A549 (cell line): Measurements from ENCODE around the gene PLCH1. TPM values are rescaled to one million over a fixed set of nuclear protein-coding genes. Genes with fewer than 3 reads are reported as not detected.
A peak's percentile ranks its signal among the peaks of the same experiment; 100 is the strongest.

Source experiments
- ATAC-seq, 2 experiments: fragments of 200-7000 bp in 1 of 2; fragments of >200 bp in 1 of 2; cut with Nextera tagmentation in 1 of 2; cut with Tn5 transposase in 1 of 2; 3 replicates each; pipeline versions ENCODE4 v1.8.0 to v1.9.1; 2018 to 2020; ENCODE audit warnings: mild to moderate bottlenecking in 1 of 2, moderate library complexity in 1 of 2
- CTCF ChIA-PET: fragments of 300-600 bp; sonication (Branson Sonifier 250); formaldehyde crosslinking; extraction: SDS; loops from one replicate; lab custom pipeline; 2021; ENCODE audit warnings: antibody characterized with exemption, inconsistent platforms; lab: Yijun Ruan, JAX
- POLR2A ChIA-PET: fragments of 350-600 bp; formaldehyde crosslinking; extraction: SDS; loops from one replicate; lab custom pipeline; 2021; ENCODE audit warnings: antibody characterized with exemption, inconsistent platforms; lab: Yijun Ruan, JAX
- DNase-seq, 2 experiments: peaks; one replicate each; pipeline versions ENCODE4 v3.0.0 to v3.0.0-alpha.2; 2011 to 2016; ENCODE audit warnings: low read depth in 1 of 2, low spot score in 1 of 2
- FAIRE-seq: peaks from 2 replicates; lab custom pipeline; 2011; peaks lifted over from hg19 to GRCh38; lab: Jason Lieb, UNC
- H3K27ac ChIP-seq, 2 experiments: fragments of >200 bp; sonication (Bioruptor Twin); formaldehyde crosslinking; 3 replicates each; pipeline ENCODE4 v1.5.1; 2016 to 2017
- H3K4me1 ChIP-seq: fragments of >200 bp; sonication (Bioruptor Twin); formaldehyde crosslinking; 3 replicates; pipeline ENCODE4 v1.6.1; 2016
- H3K4me2 ChIP-seq: fragments of >200 bp; sonication (Bioruptor Twin); formaldehyde crosslinking; 3 replicates; pipeline ENCODE4 v1.6.1; 2016
- H3K4me3 ChIP-seq: fragments of >200 bp; sonication (Bioruptor Twin); formaldehyde crosslinking; 3 replicates; pipeline ENCODE4 v1.5.1; 2016
- H3K9me3 ChIP-seq: fragments of >200 bp; sonication (Bioruptor Twin); formaldehyde crosslinking; 3 replicates; pipeline ENCODE4 v1.6.1; 2016
- BCL3 ChIP-seq: fragments of >200 bp; sonication (Bioruptor Twin); formaldehyde crosslinking; IDR thresholded peaks from 3 replicates; pipeline ENCODE4 v1.6.1; 2016
- CBX2 ChIP-seq: fragments of 200-600 bp; sonication (generic); IDR thresholded peaks from 2 replicates; pipeline ENCODE4 v1.6.1; 2016; ENCODE audit warnings: low read depth, mild to moderate bottlenecking, borderline replicate concordance
- CHD2 ChIP-seq: fragments of 150-350 bp; IDR thresholded peaks from 2 replicates; pipeline ENCODE4 v1.6.1; 2014; ENCODE audit warnings: low read length; ENCODE audit not compliant: partially characterized antibody
- E2F6 ChIP-seq: IDR thresholded peaks from 2 replicates; pipeline ENCODE4 v1.6.1; 2012; ENCODE audit warnings: low read depth, borderline replicate concordance
- EHMT2 ChIP-seq: fragments of 200-600 bp; sonication (generic); IDR thresholded peaks from 2 replicates; pipeline ENCODE4 v1.6.1; 2016; ENCODE audit warnings: antibody characterized with exemption, low read depth, mild to moderate bottlenecking, moderate library complexity
- ELK1 ChIP-seq: fragments of 150-350 bp; IDR thresholded peaks from 2 replicates; pipeline ENCODE4 v1.6.1; 2014; ENCODE audit warnings: low read depth, mild to moderate bottlenecking, low read length
- EP300 ChIP-seq, 2 experiments: fragments of >200 bp; sonication (Bioruptor Twin); formaldehyde crosslinking; IDR thresholded peaks; 2 replicates in 1 of 2; 3 replicates in 1 of 2; pipeline ENCODE4 v1.6.1; 2016 to 2017
- HDAC2 ChIP-seq: fragments of 200-600 bp; sonication (generic); IDR thresholded peaks from 2 replicates; pipeline ENCODE4 v1.6.1; 2016
- HES2 ChIP-seq: fragments of >200 bp; sonication (Bioruptor Twin); formaldehyde crosslinking; IDR thresholded peaks from 2 replicates; pipeline ENCODE4 v1.6.1; 2016
- HMGXB4 ChIP-seq: fragments of 250-450 bp; sonication (Bioruptor Pico); IDR thresholded peaks from 2 replicates; pipeline ENCODE4 v1.5.0; 2021; ENCODE audit warnings: mild to moderate bottlenecking, moderate library complexity, borderline replicate concordance
- HOXA7 ChIP-seq: fragments of 250-450 bp; sonication (Bioruptor Pico); IDR thresholded peaks from 2 replicates; pipeline ENCODE4 v1.5.0; 2020; ENCODE audit warnings: mild to moderate bottlenecking, moderate library complexity
- HOXB13 ChIP-seq: fragments of 250-450 bp; sonication (Bioruptor Pico); IDR thresholded peaks from 2 replicates; pipeline ENCODE4 v1.5.0; 2020; ENCODE audit warnings: low read depth, mild to moderate bottlenecking, moderate library complexity
- JUN ChIP-seq, 2 experiments: fragments of >200 bp; sonication (Bioruptor Twin); formaldehyde crosslinking; IDR thresholded peaks; 2 replicates in 1 of 2; 3 replicates in 1 of 2; pipeline ENCODE4 v1.6.1; 2016 to 2017
- JUNB ChIP-seq: fragments of >200 bp; sonication (Bioruptor Twin); formaldehyde crosslinking; IDR thresholded peaks from 2 replicates; pipeline ENCODE4 v1.6.1; 2016
- MAX ChIP-seq: IDR thresholded peaks from 2 replicates; pipeline ENCODE4 v1.6.1; 2012
- POLR2AphosphoS2 ChIP-seq: conservative IDR thresholded peaks from 2 replicates; pipeline ENCODE4 v1.6.1; 2012; ENCODE audit warnings: low read length, improper control_type of control experiment, inconsistent platforms
- RARB ChIP-seq: fragments of 250-450 bp; sonication (Bioruptor Pico); IDR thresholded peaks from 2 replicates; pipeline ENCODE4 v1.8.0; 2021; ENCODE audit warnings: mild to moderate bottlenecking, moderate library complexity
- RCOR1 ChIP-seq: fragments of 150-350 bp; IDR thresholded peaks from 2 replicates; pipeline ENCODE4 v1.6.1; 2014; ENCODE audit warnings: antibody characterized with exemption, low read length, low read depth
- REST ChIP-seq: fragments of 200-600 bp; sonication (generic); IDR thresholded peaks from 2 replicates; pipeline ENCODE4 v1.6.1; 2016; ENCODE audit warnings: antibody characterized with exemption, mild to moderate bottlenecking, moderate library complexity
- USF2 ChIP-seq: fragments of 450-650 bp; IDR thresholded peaks from 2 replicates; pipeline ENCODE4 v1.6.1; 2014; ENCODE audit warnings: antibody characterized with exemption
- ZSCAN20 ChIP-seq: fragments of 250-450 bp; sonication (Bioruptor Pico); IDR thresholded peaks from 2 replicates; pipeline ENCODE4 v1.8.0; 2022; ENCODE audit warnings: mild to moderate bottlenecking, moderate library complexity
- WGBS: methylation state at CpG from one replicate; pipeline ENCODE4 v1.1.6; 2017; ENCODE audit errors: missing lambda C conversion rate; 5-methylcytosine and 5-hydroxymethylcytosine counted together
- polyA plus RNA-seq, 4 experiments: library from polyadenylated mRNA; depleted of rRNA in 3 of 4; stranded (reverse); fragments of >200 nt; fragmentation: RNase III in 1 of 4; extraction: RNeasy Plus Mini Kit Qiagen cat#74134 plus additional on column Dnase treatment in 1 of 4; gene quantifications; 2 replicates in 3 of 4; 3 replicates in 1 of 4; pipeline ENCODE4 v1.2.3, GENCODE V29; 2011 to 2017

Gene PLCH1
- polyA plus RNA-seq, 2 of the 4 experiments (the other 2 are of a cell fraction) = 2.1 to 11.1 TPM

- TF ChIP-seq CHD2 (no peak), RCOR1 (no peak), HES2 (no peak), REST (no peak), HOXA7 (CRISPR knock-in tag) (no peak), E2F6 (no peak), POLR2AphosphoS2 (no peak), HOXB13 (CRISPR knock-in tag) (no peak), ZSCAN20 (CRISPR knock-in tag) (no peak), HDAC2 (no peak), ELK1 (no peak)
- FAIRE-seq (peak; percentile 86), DNase-seq (peak in 1 of 2 experiments; percentile 55), ATAC-seq (peak; percentile 58 to 80; a peak in 4 of 6 replicates)
- 0% methylated on average over 1 of the region's 1 CpG for WGBS
- Histone ChIP-seq H3K4me3 (no peak overlapping the region), H3K27ac (peak overlapping the region; percentile 69 to 76), H3K4me1 (peaks cover 50% of the 10 kb centered on the region), H3K4me2 (peak overlapping the region; percentile 70), H3K9me3 (no peaks in the 10 kb centered on the region)
- CTCF ChIA-PET = no interaction called here
- POLR2A ChIA-PET = no interaction called here
Observed at GRCh38 chr3:155560135-155560534, 184.7 kb downstream of the PLCH1 start.

GRCh38 chr3:155556531-155556930 lies 188.3 kb downstream of the PLCH1 start:
- TF ChIP-seq EHMT2 (no peak), MAX (no peak), BCL3 (no peak), USF2 (no peak), EP300 (IDR thresholded peaks at IDR 0.05) (no peak), ZSCAN20 (CRISPR knock-in tag) (no peak), JUN (IDR thresholded peaks at IDR 0.05) (no peak), HMGXB4 (CRISPR knock-in tag) (no peak), JUNB (no peak), CBX2 (no peak), REST (no peak), RARB (CRISPR knock-in tag) (no peak), HES2 (no peak)
- CTCF ChIA-PET = interaction anchor here (0.7 kb wide), 1 partner anchor 68 kb away, joined by 3 read pairs; no protein-coding TSS in a partner anchor

More at GRCh38 chr3:155556531-155556930, 188.3 kb downstream of the PLCH1 start:
- ATAC-seq (no peak), DNase-seq (no peak), FAIRE-seq (no peak)
- Histone ChIP-seq H3K9me3 (no peaks in the 10 kb centered on the region), H3K4me1 (peaks cover 66% of the 10 kb centered on the region), H3K27ac (peak overlapping the region; percentile 77 to 78), H3K4me2 (peak overlapping the region; percentile 81; the same call in 2 of the 3 replicates), H3K4me3 (no peak overlapping the region)
- POLR2A ChIA-PET = no interaction called here
- WGBS = 85% methylated on average over 4 of the region's 4 CpGs
